NCI-H1694 treated with DMSO at 0.1 percent for 48 hours (cell line): ENCODE results near the gene LMOD2.

Experiments used
- DNase-seq: peaks from one replicate; lab custom pipeline; 2025; lab: John Stamatoyannopoulos, UW

LMOD2 gene

GRCh38 chr7:123639631-123640030, 16.0 kb upstream of the LMOD2 start:
- DNase-seq: no peak

- DNase-seq: no peak
Observed at GRCh38 chr7:123640583-123640982, 15.1 kb upstream of the LMOD2 start.

GRCh38 chr7:123641901-123642300, 13.8 kb upstream of the LMOD2 start:
- DNase-seq: no peak

- DNase-seq: no peak
Observed at GRCh38 chr7:123643495-123644441, 11.9 kb upstream of the LMOD2 start.

GRCh38 chr7:123645516-123645915, 10.2 kb upstream of the LMOD2 start:
- no peak for DNase-seq

GRCh38 chr7:123647106-123647730, 8.4 kb upstream of the LMOD2 start:
- no peak for DNase-seq

GRCh38 chr7:123649964-123650363, 5.7 kb upstream of the LMOD2 start:
- no peak for DNase-seq

- DNase-seq: no peak
Observed at GRCh38 chr7:123650595-123650994, 5.1 kb upstream of the LMOD2 start.

- DNase-seq: no peak
Observed at GRCh38 chr7:123652406-123652805, 3.3 kb upstream of the LMOD2 start.

GRCh38 chr7:123653162-123653561, 2.5 kb upstream of the LMOD2 start:
- no peak for DNase-seq

GRCh38 chr7:123656544-123657303, 1.1 kb downstream of the LMOD2 start:
- no peak for DNase-seq

GRCh38 chr7:123657304-123657685, 1.6 kb downstream of the LMOD2 start:
- DNase-seq: no peak

GRCh38 chr7:123658023-123658422, 2.4 kb downstream of the LMOD2 start:
- DNase-seq: no peak

GRCh38 chr7:123660514-123661354, 5.1 kb downstream of the LMOD2 start:
- DNase-seq: no peak

- no peak for DNase-seq
Observed at GRCh38 chr7:123661765-123662164, 6.1 kb downstream of the LMOD2 start.

GRCh38 chr7:123662293-123662692, 6.6 kb downstream of the LMOD2 start:
- no peak for DNase-seq

GRCh38 chr7:123662755-123663154, 7.1 kb downstream of the LMOD2 start:
- no peak for DNase-seq

- DNase-seq: no peak
Observed at GRCh38 chr7:123663200-123663599, 7.5 kb downstream of the LMOD2 start.

GRCh38 chr7:123665157-123665556, 9.5 kb downstream of the LMOD2 start:
- no peak for DNase-seq

- DNase-seq: no peak
Observed at GRCh38 chr7:123665896-123666295, 10.2 kb downstream of the LMOD2 start.

- DNase-seq: no peak
Observed at GRCh38 chr7:123666492-123666891, 10.8 kb downstream of the LMOD2 start.

- DNase-seq: no peak
Observed at GRCh38 chr7:123669485-123669884, 13.8 kb downstream of the LMOD2 start.
